ENCODE results near the gene NT5DC2.

NT5DC2 gene

GRCh38 chr3:52477796-52478095, 55.9 kb downstream of the NT5DC2 start:
- no peak overlapping the region for H3K4me3 ChIP-seq (ENCODE audit: low read depth in 1 of 2, low read length in 2 of 2)
- no peak overlapping the region for H2AFZ ChIP-seq (ENCODE audit: low read depth, low read length)
- no peak overlapping the region for H3K9ac ChIP-seq (ENCODE audit: low read depth, low read length)
- no peak overlapping the region for H3K4me2 ChIP-seq (ENCODE audit: insufficient read depth, low read length)
- no peaks in the 10 kb centered on the region for H3K27me3 ChIP-seq (ENCODE audit: insufficient read depth, low read length, poor library complexity)
- no peaks in the 10 kb centered on the region for H3K79me2 ChIP-seq (ENCODE audit: insufficient read depth, low read length)
- no peaks in the 10 kb centered on the region for H3K4me1 ChIP-seq (ENCODE audit: insufficient read depth, low read length)
- H3K9me3 ChIP-seq (ENCODE audit: insufficient read depth, low read length, severe bottlenecking) = no peaks in the 10 kb centered on the region
- ATAC-seq (ENCODE audit: insufficient read depth, low read depth) (no peak), DNase-seq (no peak)
- TF ChIP-seq CTCF (IDR thresholded peaks at IDR 0.05; ENCODE audit: borderline replicate concordance, extremely low read depth, low read length, poor library complexity, severe bottlenecking) (no peak), EZH2 (IDR thresholded peaks at IDR 0.05; ENCODE audit: borderline replicate concordance, low read depth, low read length, severe bottlenecking) (no peak)
- H3K27ac ChIP-seq (ENCODE audit: low read length) = no peak overlapping the region
- H3K36me3 ChIP-seq (ENCODE audit: insufficient read depth, low read length) = peaks cover 96% of the 10 kb centered on the region
- peaks cover 8% of the 10 kb centered on the region for H4K20me1 ChIP-seq (ENCODE audit: insufficient read depth, low read length)

DNA sequence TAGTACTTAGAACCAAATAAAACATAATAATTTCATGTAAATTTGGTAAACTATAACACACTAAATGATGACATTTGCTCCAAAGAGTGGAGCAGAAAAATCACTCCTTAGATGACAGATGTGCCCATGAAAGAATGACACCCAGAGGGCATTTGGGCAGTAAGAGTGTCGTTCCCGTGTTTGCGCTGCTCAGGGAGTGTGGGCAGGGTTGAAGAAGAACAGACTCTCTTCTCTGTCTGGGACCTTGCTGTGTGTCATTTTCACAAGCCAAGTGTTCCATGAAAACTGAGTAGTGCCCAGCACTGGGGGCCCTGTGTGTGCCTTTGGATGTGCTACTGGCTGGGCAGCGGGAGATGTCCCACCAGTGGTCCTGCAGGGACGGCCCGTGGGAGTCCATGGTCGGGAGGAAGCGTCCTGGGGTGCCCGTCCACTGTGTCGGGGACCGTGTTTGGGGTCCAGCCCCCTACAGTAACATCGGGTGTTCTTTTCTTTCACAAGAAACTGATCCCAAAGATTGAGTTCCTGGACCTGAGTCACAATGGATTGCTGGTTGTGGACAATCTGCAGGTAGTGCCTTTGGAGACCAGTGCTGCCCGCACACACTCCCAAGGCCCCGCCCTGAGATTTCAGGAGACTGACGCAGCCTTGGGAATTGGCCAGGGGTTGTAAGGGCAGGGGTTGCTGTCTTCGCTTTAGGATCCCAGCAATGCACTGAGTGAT, 56.4 kb downstream of the NT5DC2 start:
- H3K4me3 ChIP-seq (ENCODE audit: low read depth in 1 of 2, low read length in 2 of 2) = no peak overlapping the region
- no peaks in the 10 kb centered on the region for H3K9me3 ChIP-seq (ENCODE audit: insufficient read depth, low read length, severe bottlenecking)
- no peak for TF ChIP-seq EZH2 (IDR thresholded peaks at IDR 0.05; ENCODE audit: borderline replicate concordance, low read depth, low read length, severe bottlenecking)
- no peak for TF ChIP-seq CTCF (IDR thresholded peaks at IDR 0.05; ENCODE audit: borderline replicate concordance, extremely low read depth, low read length, poor library complexity, severe bottlenecking)
- ATAC-seq (ENCODE audit: insufficient read depth, low read depth) (no peak), DNase-seq (no peak)
- no peak overlapping the region for H3K4me2 ChIP-seq (ENCODE audit: insufficient read depth, low read length)
- no peaks in the 10 kb centered on the region for H3K4me1 ChIP-seq (ENCODE audit: insufficient read depth, low read length)
- H3K36me3 ChIP-seq (ENCODE audit: insufficient read depth, low read length) = peaks cover 96% of the 10 kb centered on the region
- no peaks in the 10 kb centered on the region for H3K27me3 ChIP-seq (ENCODE audit: insufficient read depth, low read length, poor library complexity)
- H3K9ac ChIP-seq (ENCODE audit: low read depth, low read length) = no peak overlapping the region
- no peaks in the 10 kb centered on the region for H3K79me2 ChIP-seq (ENCODE audit: insufficient read depth, low read length)
- no peak overlapping the region for H2AFZ ChIP-seq (ENCODE audit: low read depth, low read length)
- peaks cover 11% of the 10 kb centered on the region for H4K20me1 ChIP-seq (ENCODE audit: insufficient read depth, low read length)
- no peak overlapping the region for H3K27ac ChIP-seq (ENCODE audit: low read length)
